22Rv1 (cell line): ENCODE data around the gene CCDC127.
"Not testable (repeated sequence)": the region's sequence is repeated elsewhere in the genome, so short reads cannot be mapped to it uniquely, and the experiment has no call there.

ENCODE experiments used
- H3K27ac ChIP-seq: fragments of 450-650 bp; 2 replicates; pipeline ENCODE4 v1.5.1; 2017
- CTCF ChIP-seq: fragments of 450-650 bp; IDR thresholded peaks from 2 replicates; pipeline ENCODE4 v1.5.1; 2017; ENCODE audit warnings: mild to moderate bottlenecking
- ZFX ChIP-seq: fragments of 450-650 bp; IDR thresholded peaks from 2 replicates; pipeline ENCODE4 v1.6.1; 2017; ENCODE audit warnings: antibody characterized with exemption, borderline replicate concordance

The CCDC127 gene

GRCh38 chr5:252546-252945 is 34.6 kb upstream of the CCDC127 start:
- TF ChIP-seq ZFX = no peak
- no peak for TF ChIP-seq CTCF
- H3K27ac ChIP-seq = no peak overlapping the region

GRCh38 chr5:251975-252374 is 34.0 kb upstream of the CCDC127 start:
- H3K27ac ChIP-seq = not testable (repeated sequence)

- H3K27ac ChIP-seq = not testable (repeated sequence)
Observed at GRCh38 chr5:251538-251937, 33.6 kb upstream of the CCDC127 start.

- not testable (repeated sequence) for H3K27ac ChIP-seq
Observed at GRCh38 chr5:251016-251415, 33.1 kb upstream of the CCDC127 start.

- not testable (repeated sequence) for H3K27ac ChIP-seq
Observed at GRCh38 chr5:250396-250795, 32.4 kb upstream of the CCDC127 start.

GRCh38 chr5:245717-246116 is 27.8 kb upstream of the CCDC127 start:
- not testable (repeated sequence) for H3K27ac ChIP-seq

GRCh38 chr5:243683-244367 is 25.9 kb upstream of the CCDC127 start:
- H3K27ac ChIP-seq = not testable (repeated sequence)

GRCh38 chr5:241045-241669 is 23.2 kb upstream of the CCDC127 start:
- not testable (repeated sequence) for H3K27ac ChIP-seq

- not testable (repeated sequence) for H3K27ac ChIP-seq
Observed at GRCh38 chr5:240550-240949, 22.6 kb upstream of the CCDC127 start.

- H3K27ac ChIP-seq = not testable (repeated sequence)
Observed at GRCh38 chr5:237931-238330, 20.0 kb upstream of the CCDC127 start.

GRCh38 chr5:235527-235926 is 17.6 kb upstream of the CCDC127 start:
- H3K27ac ChIP-seq = not testable (repeated sequence)

GRCh38 chr5:234450-234849 is 16.5 kb upstream of the CCDC127 start:
- no peak for TF ChIP-seq ZFX
- no peak for TF ChIP-seq CTCF
- no peak overlapping the region for H3K27ac ChIP-seq

- not testable (repeated sequence) for H3K27ac ChIP-seq
Observed at GRCh38 chr5:233426-233825, 15.5 kb upstream of the CCDC127 start.

GRCh38 chr5:231661-232060 is 13.7 kb upstream of the CCDC127 start:
- H3K27ac ChIP-seq = no peak overlapping the region
- TF ChIP-seq ZFX (no peak), CTCF (no peak)
